ENCODE results near the gene MPI.

Gene MPI

GRCh38 chr15:74937590-74938371, 47.9 kb downstream of the MPI start, which contains the start of gene COX5A:
Gene COX5A (minus strand): TSS chr15:74938073. CDS start chr15:74938014, 59 bp downstream.
- DNase-seq = peak; percentile 97

- peak; percentile 82 for DNase-seq
Observed at GRCh38 chr15:74950078-74950908, 60.5 kb downstream of the MPI start.

GRCh38 chr15:74951006-74951405, 61.2 kb downstream of the MPI start:
- no peak for DNase-seq
